Pons (tissue), 1 donor: ENCODE measurements around the gene CMBL.
A peak's percentile ranks its signal among the peaks of the same experiment; 100 is the strongest.
"Not testable (repeated sequence)": the region's sequence is repeated elsewhere in the genome, so short reads cannot be mapped to it uniquely, and the experiment has no call there.

Experiments used
- DNase-seq: peaks from one replicate; pipeline ENCODE4 v3.0.0-alpha.2; 2016; ENCODE audit warnings: low spot score

CMBL gene

DNA sequence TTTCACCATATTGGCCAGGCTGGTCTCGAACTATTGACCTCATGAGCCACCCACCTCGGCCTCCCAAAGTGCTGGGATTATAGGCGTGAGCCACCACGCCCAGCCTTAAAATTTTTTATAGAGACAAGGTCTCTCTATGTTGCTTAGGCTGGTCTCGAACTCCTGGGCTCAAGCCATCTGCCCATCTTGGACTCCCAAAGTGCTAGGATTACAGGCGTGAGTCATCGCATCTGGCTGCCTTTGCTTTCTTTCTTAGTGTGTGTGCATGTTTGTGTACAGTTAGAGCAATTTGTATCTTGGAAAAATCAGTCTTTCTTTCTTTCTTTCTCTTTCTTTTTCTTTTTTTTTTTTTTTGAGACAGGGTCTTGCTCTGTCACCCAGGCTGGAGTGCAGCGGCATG lies 22.3 kb downstream of the CMBL start:
- DNase-seq: not testable (repeated sequence)

DNA sequence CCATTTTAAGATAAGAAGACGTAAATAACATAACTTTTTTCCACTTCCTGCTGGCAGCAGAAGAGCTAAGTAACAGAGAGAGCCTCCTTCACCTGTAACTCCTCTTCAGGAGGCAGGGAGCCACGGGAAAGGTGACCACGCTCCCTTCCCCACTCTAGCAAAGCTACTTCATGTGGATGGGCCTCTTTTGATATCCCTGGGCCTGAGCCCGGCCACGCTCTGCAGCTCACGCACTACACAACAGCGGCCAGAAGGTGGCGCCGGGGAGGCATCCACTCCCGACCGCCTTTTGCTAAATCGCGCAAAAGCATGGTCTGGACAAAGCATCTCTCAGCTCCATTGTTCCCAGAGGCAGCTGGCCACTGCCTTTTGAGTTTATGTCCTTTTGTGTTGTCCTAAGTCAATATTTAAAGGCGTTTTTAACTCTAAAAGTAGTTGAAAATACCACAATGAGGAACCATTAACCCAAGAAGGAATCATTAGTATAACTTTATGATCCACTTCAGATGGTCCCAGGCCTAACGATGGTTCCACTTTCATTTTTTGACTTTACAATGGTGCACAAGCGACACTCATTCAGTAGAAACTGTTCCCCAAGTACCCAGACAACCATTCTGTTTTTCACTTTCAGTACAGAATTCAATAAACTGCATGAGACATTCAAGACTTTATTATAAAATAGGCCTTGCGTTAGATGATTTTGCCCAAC lies 23.6 kb downstream of the CMBL start:
- DNase-seq: peak; percentile 90

DNA sequence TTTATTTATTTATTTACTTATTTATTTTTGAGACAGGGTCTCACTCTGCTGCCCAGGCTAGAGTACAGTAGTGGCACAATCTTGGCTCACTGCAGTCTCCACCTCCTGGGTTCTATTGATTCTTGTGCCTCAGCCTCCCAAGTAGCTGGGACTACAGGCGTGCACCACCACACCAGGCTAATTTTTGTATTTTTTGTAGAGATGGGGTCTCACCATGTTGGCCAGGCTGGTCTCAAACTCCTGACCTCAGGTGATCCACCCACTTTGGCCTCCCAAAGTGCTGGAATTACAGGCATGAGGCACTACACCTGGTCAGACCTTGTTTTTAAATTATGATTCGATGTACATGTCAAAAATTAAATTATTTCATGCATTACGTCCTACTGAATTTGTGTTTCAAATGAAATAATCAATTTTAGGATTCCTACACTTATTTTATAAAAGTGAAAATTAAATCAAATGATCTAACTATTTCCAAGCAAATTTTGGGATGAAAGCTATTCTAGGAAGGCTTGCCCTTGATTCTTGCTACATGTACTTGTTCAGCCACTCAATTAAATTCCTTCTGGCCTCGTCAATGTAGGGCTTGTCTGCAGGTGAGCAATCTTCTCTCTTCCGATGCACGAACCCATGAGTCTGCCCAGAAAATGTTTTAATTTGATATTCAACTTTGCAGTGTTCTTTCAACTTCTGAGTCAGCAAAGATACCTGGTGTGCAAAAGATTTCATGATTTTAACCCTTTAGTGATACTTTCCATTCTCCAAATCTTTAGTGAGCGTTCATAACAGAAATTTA lies 27.6 kb downstream of the CMBL start:
- DNase-seq: no peak

GRCh38 chr5:10279328-10279727 lies 28.4 kb downstream of the CMBL start:
- no peak for DNase-seq

DNA sequence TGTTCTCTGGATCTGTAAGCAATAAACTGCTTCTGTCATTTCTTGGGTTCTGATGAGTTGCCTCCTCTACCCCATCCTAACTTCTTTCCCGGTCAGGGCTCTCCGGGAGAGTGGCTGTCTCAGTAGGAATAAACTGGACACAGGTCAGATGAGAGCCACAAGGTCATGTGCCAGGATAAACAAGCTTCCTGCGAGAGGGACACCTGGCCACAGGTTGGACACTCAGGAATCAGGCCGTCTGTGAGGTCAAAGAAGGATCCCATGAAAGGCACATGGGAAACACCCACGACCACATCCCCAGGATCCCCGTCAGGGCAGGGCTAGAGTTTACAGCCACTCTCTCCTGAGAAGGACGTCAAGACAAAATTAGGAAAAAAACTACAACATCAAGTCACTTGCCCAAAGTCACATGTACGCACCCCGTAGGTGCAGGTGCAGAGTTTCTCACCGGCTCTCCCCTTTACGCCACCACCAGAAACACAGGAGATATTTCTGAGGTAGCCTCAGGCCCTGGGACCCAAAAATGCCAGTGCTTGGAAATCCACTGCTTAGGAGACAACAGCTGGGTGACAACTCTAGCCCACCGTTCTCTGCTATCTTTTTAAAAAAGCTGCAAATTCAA lies 28.9 kb downstream of the CMBL start:
- no peak for DNase-seq

DNA sequence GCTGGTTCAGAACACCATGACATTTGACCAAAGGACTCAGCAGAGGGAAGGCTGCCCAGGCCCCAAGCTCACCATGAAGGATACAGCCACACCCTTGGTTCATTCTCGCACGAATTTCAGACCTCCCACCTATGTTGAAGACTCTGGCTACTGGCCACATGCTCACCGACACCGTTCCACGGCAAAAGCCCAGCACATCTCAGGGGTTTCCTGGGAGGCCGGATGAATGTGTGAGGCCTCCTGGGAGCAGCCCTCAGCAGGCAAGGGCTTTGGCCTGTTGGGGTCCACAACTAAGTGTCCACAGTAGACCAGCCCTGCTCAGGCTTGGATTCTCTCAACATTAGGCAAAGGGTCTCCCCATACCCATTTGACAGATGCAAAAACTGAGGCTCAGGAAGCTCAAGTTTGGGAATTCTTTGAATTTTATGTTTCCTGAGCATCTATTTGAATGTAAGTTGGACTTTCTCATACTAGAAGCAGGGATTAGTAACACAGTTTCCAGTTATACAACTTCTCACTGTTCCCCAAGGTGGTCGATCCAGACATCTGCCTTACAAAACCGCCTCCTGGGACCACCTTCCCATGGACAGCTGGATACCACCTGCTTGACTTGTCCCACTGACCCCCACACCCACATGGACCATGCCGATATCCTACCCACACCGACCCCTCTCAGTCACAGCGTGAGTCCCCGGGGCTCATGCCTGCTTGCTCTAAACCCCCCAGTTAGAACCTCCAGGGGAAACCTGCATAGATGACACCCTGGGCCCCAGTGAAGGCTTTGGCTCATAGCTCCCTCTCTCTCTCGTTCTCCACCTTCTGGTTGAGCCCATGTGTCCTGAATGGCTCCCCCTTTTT lies 29.7 kb downstream of the CMBL start:
- no peak for DNase-seq

DNA sequence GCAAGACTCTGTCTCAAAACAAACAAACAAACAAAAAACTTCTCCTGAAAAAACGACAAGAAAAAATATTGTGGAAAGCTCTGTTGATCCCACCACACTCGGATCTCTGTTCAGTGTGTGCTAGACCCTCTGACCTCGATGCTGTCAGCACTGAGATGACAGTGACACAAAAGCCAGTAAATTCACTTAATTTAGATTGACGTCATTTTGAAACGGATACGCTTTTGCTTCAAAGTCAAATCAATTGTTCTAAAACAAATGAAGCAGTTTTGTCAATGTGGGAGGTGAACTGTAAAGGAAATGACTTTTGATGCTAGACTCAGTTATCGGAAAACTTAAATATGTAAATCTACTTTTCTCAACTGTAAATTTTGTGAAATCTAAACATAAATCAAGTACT lies 31.0 kb downstream of the CMBL start:
- no peak for DNase-seq

GRCh38 chr5:10275991-10276390 lies 31.7 kb downstream of the CMBL start:
- DNase-seq: no peak

DNA sequence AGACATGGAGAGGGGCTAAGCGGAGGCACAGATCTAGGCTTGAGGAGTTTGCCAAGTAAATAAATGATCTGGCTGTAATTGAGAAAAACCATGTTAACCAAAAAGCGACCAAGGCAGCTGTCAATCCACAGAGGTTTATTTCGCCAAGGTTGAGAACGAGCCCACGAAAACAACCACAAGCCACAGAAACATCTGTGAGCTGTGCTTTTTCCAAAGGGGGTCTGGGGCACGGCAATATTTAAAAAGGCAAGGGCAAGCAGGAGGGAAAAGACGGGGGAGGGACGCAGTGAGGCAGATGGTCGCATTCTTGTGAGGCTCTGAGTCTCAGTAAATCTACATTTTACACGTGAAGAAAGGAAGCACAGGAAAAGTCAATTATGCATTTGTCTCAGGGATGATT lies 32.2 kb downstream of the CMBL start:
- DNase-seq: no peak

GRCh38 chr5:10272875-10273209 lies 34.9 kb downstream of the CMBL start:
- not testable (repeated sequence) for DNase-seq

DNA sequence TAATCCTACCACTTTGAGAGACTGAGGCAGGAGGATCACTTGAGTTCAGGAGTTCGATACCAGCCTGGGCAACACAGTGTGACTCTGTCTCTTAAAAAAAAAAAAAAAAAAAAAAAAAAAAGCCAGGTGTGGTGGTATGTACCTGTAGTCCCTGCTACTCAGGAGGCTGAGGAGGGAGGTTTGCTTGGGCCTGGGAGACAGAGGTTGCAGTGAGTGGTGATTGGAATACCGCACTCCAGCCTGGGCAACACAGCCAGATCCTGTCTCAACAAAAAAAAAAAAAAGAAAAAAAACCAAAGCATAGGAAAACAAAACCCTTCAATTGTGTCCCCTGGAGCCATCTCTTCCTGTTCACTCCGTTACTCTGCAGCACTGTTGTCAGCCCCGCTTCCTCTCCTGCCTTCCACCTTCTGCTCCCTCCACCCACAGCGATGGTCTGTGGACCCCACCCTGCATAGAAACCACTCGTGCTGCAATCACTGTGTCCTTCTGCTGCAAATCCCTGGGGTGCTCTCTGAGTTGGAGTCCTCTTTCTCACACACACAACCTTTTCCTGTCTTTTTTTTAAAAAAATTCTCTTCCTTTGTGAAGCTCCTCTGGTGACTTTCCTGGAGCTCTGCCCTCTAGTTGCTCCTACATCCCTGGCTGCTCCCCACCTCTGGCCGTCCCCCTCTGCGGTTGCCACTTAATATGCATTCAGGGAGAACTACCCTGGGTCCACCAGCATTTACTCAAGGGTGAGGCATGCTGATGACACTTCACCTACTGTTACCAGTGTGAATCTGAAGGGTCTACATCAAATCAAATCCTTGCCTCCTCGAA lies 35.4 kb downstream of the CMBL start:
- DNase-seq: no peak

GRCh38 chr5:10268100-10268499 lies 39.6 kb downstream of the CMBL start:
- no peak for DNase-seq

GRCh38 chr5:10266839-10267238 lies 40.9 kb downstream of the CMBL start:
- DNase-seq: no peak

DNA sequence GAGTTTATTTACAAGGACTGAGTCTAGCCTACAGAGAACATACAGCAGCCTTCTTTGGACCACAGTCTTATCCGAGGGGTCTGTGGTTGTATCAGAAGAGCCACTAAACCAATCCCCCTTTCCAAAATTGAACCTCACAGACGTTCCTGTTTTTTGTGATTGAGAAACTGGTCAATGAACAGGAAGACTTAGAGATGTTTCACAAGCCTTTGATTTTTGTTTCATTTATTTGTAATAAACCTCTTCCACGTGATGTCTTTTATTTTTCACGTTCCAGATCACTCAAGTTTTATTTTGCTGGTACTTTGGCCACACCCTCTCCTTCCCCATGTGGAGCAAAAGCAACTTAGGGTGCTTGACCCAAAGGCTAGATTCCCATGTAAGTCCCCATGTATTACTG lies 41.6 kb downstream of the CMBL start:
- no peak for DNase-seq

DNA sequence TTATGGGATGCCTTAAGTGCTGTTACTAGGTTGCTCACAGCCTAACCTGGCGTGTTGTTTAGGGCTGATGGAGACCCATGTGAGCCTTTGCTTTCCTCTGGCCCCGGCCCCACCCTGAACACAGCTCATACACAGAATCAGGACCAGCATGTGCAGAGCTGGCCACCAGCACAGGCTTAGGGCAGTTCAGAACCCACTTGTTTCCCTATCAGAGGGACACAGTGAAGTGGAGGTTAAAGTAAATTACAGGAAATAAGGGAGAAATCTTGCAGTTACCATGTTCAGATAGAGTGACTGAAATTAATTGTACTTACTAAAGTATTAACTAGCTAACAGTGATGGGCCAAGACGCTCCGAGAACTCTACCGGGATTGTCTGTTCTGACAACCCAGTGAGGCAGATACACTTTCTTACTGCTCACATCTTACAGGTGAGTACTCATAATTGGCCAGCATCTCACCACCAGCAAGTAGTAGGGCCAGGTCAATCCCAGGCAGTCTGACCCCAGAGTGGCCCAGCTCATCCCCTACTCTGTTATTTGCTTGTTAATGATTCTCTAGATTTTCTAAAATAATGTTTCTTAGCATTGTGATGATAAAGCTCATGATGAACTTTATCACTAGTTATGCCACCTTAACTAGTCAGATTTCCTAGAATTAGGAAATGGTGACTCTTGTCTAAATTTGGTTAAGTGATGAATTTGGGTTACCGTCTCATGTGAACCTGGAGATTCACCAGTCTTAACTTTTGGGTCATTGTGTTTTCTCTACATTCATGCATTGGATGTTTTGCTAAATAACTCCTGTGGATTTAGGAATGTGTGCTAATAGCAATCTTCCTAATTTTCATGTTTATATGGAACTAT lies 42.2 kb downstream of the CMBL start:
- DNase-seq: no peak

DNA sequence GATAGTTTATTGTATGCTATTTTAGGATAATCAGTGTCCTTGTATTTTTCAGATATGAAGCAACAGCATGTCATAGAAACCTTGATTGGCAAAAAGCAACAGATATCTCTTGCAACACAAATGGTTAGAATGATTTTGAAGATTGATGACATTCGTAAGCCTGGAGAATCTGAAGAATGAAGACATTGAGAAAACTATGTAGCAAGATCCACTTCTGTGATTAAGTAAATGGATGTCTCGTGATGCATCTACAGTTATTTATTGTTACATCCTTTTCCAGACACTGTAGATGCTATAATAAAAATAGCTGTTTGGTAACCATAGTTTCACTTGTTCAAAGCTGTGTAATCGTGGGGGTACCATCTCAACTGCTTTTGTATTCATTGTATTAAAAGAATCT lies 43.1 kb downstream of the CMBL start:
- no peak for DNase-seq

GRCh38 chr5:10262995-10263394 lies 44.7 kb downstream of the CMBL start:
- no peak for DNase-seq

GRCh38 chr5:10262121-10262774 lies 45.5 kb downstream of the CMBL start:
- DNase-seq: no peak

GRCh38 chr5:10261065-10261464 lies 46.6 kb downstream of the CMBL start:
- DNase-seq: no peak

DNA sequence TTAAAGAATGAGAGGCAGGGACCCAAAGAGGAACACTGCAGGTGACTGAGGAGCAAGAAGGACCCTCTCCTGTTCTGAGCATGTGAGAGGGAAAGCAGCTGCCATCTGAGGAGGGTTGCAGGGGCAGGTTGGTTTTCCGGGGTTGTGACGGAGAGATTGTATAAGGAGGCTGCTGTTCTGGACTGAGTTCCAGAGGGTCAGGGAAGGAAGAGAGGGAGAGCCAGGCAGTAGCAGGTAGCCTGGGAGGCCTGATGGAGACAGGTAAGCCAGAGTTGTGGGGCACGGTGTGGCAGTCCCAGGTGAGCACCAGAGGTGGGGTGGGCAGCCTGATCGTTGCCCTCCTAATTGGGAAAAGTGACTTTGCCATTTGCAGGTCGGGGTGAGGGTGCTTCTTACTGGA lies 47.8 kb downstream of the CMBL start:
- no peak for DNase-seq
